ENCODE results near the gene TLR6. TPM values are rescaled to one million over a fixed set of nuclear protein-coding genes. Genes with fewer than 3 reads are reported as not detected.

The TLR6 gene
- total and polyA plus RNA-seq, 2 of the 8 experiments (the other 6 are each of a cell fraction or from before 2014, with no cell fraction given) = 0.02 to 0.09 TPM

GRCh38 chr4:38834570-38834969 is 22.0 kb downstream of the TLR6 start:
- Histone ChIP-seq H3K4me2 (ENCODE audit: insufficient read depth in 1 of 2, low read depth in 2 of 2, low read length in 2 of 2) (no peak overlapping the region), H2BK120ac (replicated peaks; ENCODE audit: low read depth, low read length) (no peak overlapping the region), H3K4me1 (replicated peaks in 1 of 4; ENCODE audit: control insufficient read depth in 3 of 4, insufficient read depth in 4 of 4, low read length in 3 of 4) (no peaks in the 10 kb centered on the region), H3K23ac (ENCODE audit: insufficient read length) (no peak overlapping the region), H3K23me2 (ENCODE audit: low read depth, low read length) (no peaks in the 10 kb centered on the region), H4K8ac (ENCODE audit: extremely low read depth, insufficient read depth, low read length) (no peak overlapping the region), H3K79me2 (ENCODE audit: control insufficient read depth in 1 of 2, insufficient read depth in 2 of 2, low read length in 2 of 2) (no peaks in the 10 kb centered on the region), H3K14ac (ENCODE audit: insufficient read length) (no peak overlapping the region), H2BK15ac (ENCODE audit: low read length) (no peak overlapping the region), H3K56ac (replicated peaks; ENCODE audit: insufficient read length, low read depth, low read length) (no peak overlapping the region), H3K9ac (replicated peaks in 1 of 4; ENCODE audit: extremely low read depth in 1 of 4, low read depth in 3 of 4, low read length in 3 of 4) (no peak overlapping the region), H3K18ac (ENCODE audit: extremely low read depth, low read length) (no peak overlapping the region), H3K4me3 (ENCODE audit: extremely low read depth in 1 of 4, insufficient read depth in 2 of 4, low read depth in 3 of 4, low read length in 4 of 4) (no peak overlapping the region), H2BK20ac (ENCODE audit: low read length) (no peak overlapping the region), H2BK5ac (ENCODE audit: low read depth, low read length) (no peak overlapping the region), H3K4ac (replicated peaks; ENCODE audit: insufficient read length, low read depth, low read length) (no peak overlapping the region), H3K79me1 (ENCODE audit: low read depth, low read length) (no peaks in the 10 kb centered on the region), H2BK12ac (ENCODE audit: low read depth, low read length) (no peak overlapping the region), H3K36me3 (ENCODE audit: control insufficient read depth in 2 of 4, insufficient read depth in 4 of 4, low read length in 3 of 4) (no peaks in the 10 kb centered on the region), H4K20me1 (replicated peaks in 1 of 2; ENCODE audit: control insufficient read depth in 1 of 2, insufficient read depth in 2 of 2, low read length in 2 of 2) (no peaks in the 10 kb centered on the region), H3K9me3 (ENCODE audit: insufficient read depth in 2 of 2, low read depth in 1 of 2, low read length in 1 of 2) (no peaks in the 10 kb centered on the region), H2AFZ (ENCODE audit: low read length) (no peak overlapping the region), H3K27ac (ENCODE audit: low read depth, low read length) (no peak overlapping the region), H4K5ac (ENCODE audit: insufficient read length, low read depth, low read length) (no peak overlapping the region), H3K27me3 (replicated peaks in 1 of 4; ENCODE audit: control insufficient read depth in 3 of 4, extremely low read depth in 1 of 4, insufficient read depth in 3 of 4, low read length in 3 of 4) (no peaks in the 10 kb centered on the region), H4K91ac (replicated peaks; ENCODE audit: insufficient read length, low read length) (no peak overlapping the region), H2AK5ac (ENCODE audit: low read depth, low read length) (no peak overlapping the region)
- no peak for FAIRE-seq
- WGBS, 2 experiments (ENCODE audit: extremely low coverage in 1 of 2, insufficient coverage in 1 of 2, insufficient read length in 1 of 2, insufficient replicate concordance in 2 of 2, low coverage in 1 of 2, low lambda C conversion rate in 2 of 2, missing lambda C conversion rate in 1 of 2) = 88% methylated on average over 4 of the region's 4 CpGs; no CpG with 5 or more reads in 1 of the 2 experiments
- CTCF ChIA-PET (ENCODE audit: partially characterized antibody) = interaction anchor here (0.6 to 2.3 kb wide), 10 partner anchors 9 to 915 kb away, joined by 3 to 10 read pairs (median 4); partner anchors contain the start of genes TLR10 and TLR6
- DNase-seq (ENCODE audit: low read depth in 1 of 2, low spot score in 2 of 2) = no peak
- POLR2A ChIA-PET (ENCODE audit: partially characterized antibody) = interaction anchor here (0.6 kb wide), 1 partner anchor 168 kb away, joined by 3 read pairs; no protein-coding TSS in a partner anchor
- TF ChIP-seq JUND (IDR thresholded peaks at IDR 0.05; ENCODE audit: low read length) (no peak), NANOG (IDR thresholded peaks at IDR 0.05; ENCODE audit: insufficient read depth, low read depth, low read length, poor library complexity, severe bottlenecking) (no peak), CEBPB (IDR thresholded peaks at IDR 0.05; ENCODE audit: low read depth, low read length) (no peak), TBP (IDR thresholded peaks at IDR 0.05; ENCODE audit: low read depth, low read length) (no peak), SAP30 (IDR thresholded peaks at IDR 0.05; ENCODE audit: insufficient read depth, insufficient replicate concordance, low read length) (no peak), JUN (IDR thresholded peaks at IDR 0.05; ENCODE audit: low read depth, low read length) (no peak), SUZ12 (IDR thresholded peaks at IDR 0.05; ENCODE audit: low read length) (no peak), EZH2 (IDR thresholded peaks at IDR 0.05; ENCODE audit: low read depth, low read length, severe bottlenecking) (no peak), GTF2F1 (IDR thresholded peaks at IDR 0.05; ENCODE audit: borderline replicate concordance, low read depth, low read length) (no peak), PHF8 (conservative IDR thresholded peaks at IDR 0.05; ENCODE audit: low read depth, low read length) (no peak), POU5F1 (IDR thresholded peaks at IDR 0.05; ENCODE audit: low read depth, low read length) (no peak), RAD21 (IDR thresholded peaks at IDR 0.05 in 1 of 2, conservative IDR thresholded peaks at IDR 0.05 in 1 of 2; ENCODE audit: low read depth in 2 of 2, low read length in 2 of 2) (no peak), CHD2 (IDR thresholded peaks at IDR 0.05; ENCODE audit: low read length) (no peak), CBX8 (IDR thresholded peaks at IDR 0.05; ENCODE audit: borderline replicate concordance, low read depth, low read length) (no peak)
